Measurements from ENCODE around the gene SLBP.

Gene SLBP

GRCh38 chr4:1653776-1654175 lies 58.3 kb downstream of the SLBP start:
- no peak for DNase-seq (ENCODE audit: low spot score)

GRCh38 chr4:1652088-1652487 lies 60.0 kb downstream of the SLBP start:
- no peak for DNase-seq (ENCODE audit: low spot score)

- no peak for DNase-seq (ENCODE audit: low spot score)
Measured at GRCh38 chr4:1651609-1652008, 60.5 kb downstream of the SLBP start.

GRCh38 chr4:1648962-1649361 lies 63.2 kb downstream of the SLBP start:
- no peak for DNase-seq (ENCODE audit: low spot score)

GRCh38 chr4:1647432-1647831 lies 64.7 kb downstream of the SLBP start:
- DNase-seq (ENCODE audit: low spot score): no peak

GRCh38 chr4:1646690-1647089 lies 65.4 kb downstream of the SLBP start:
- no peak for DNase-seq (ENCODE audit: low spot score)

GRCh38 chr4:1644891-1645657 lies 67.0 kb downstream of the SLBP start:
- DNase-seq (ENCODE audit: low spot score): peak; percentile 64

- DNase-seq (ENCODE audit: low spot score): no peak
Measured at GRCh38 chr4:1643971-1644735, 68.0 kb downstream of the SLBP start.
